Right renal cortex interstitium (tissue), 3 donors: ENCODE measurements around the gene MT1HL1. TPM values are rescaled to one million over a fixed set of nuclear protein-coding genes. Genes with fewer than 3 reads are reported as not detected.
"Not testable (repeated sequence)": the region's sequence is repeated elsewhere in the genome, so short reads cannot be mapped to it uniquely, and the experiment has no call there.

Experiments
- DNase-seq, 3 donors: peaks; one replicate each; pipeline ENCODE4 v3.0.0-alpha.2; 2013; ENCODE audit warnings: low read depth in 3 of 3, low spot score in 2 of 3
- polyA plus RNA-seq, 3 donors: library from polyadenylated mRNA; unstranded; fragments of 120-200 nt; gene quantifications; one replicate each; pipeline ENCODE4 v1.2.1, GENCODE V29; 2013; ENCODE audit not compliant: insufficient read length in 3 of 3

MT1HL1 gene
- polyA plus RNA-seq, 3 donors: not detected

- DNase-seq: no peak
These were observed 14.7 kb upstream of the MT1HL1 start for GRCh38 chr1:237018896-237019295.

GRCh38 chr1:237016626-237017025 lies 12.4 kb upstream of the MT1HL1 start:
- no peak for DNase-seq

- DNase-seq: no peak
These were observed 9.4 kb upstream of the MT1HL1 start for GRCh38 chr1:237013608-237014007.

- no peak for DNase-seq
These were observed 8.6 kb upstream of the MT1HL1 start for GRCh38 chr1:237012788-237013383.

- no peak for DNase-seq
These were observed 8.1 kb upstream of the MT1HL1 start for GRCh38 chr1:237012361-237012760.

GRCh38 chr1:237011432-237011831 lies 7.2 kb upstream of the MT1HL1 start:
- no peak for DNase-seq

GRCh38 chr1:237009611-237010010 lies 5.4 kb upstream of the MT1HL1 start:
- DNase-seq: no peak

- DNase-seq: no peak
These were observed 3.1 kb upstream of the MT1HL1 start for GRCh38 chr1:237007147-237007881.

- DNase-seq: no peak
These were observed 1.4 kb upstream of the MT1HL1 start for GRCh38 chr1:237005674-237006073.

GRCh38 chr1:237003516-237003915 lies 725 bp downstream of the MT1HL1 start:
- no peak for DNase-seq

GRCh38 chr1:237000191-237000590 lies 4.0 kb downstream of the MT1HL1 start:
- DNase-seq: no peak

- DNase-seq: no peak
These were observed 5.7 kb downstream of the MT1HL1 start for GRCh38 chr1:236998546-236998945.

- DNase-seq: no peak
These were observed 6.4 kb downstream of the MT1HL1 start for GRCh38 chr1:236997882-236998281.

GRCh38 chr1:236997361-236997760 lies 6.9 kb downstream of the MT1HL1 start:
- DNase-seq: no peak

- DNase-seq: no peak
These were observed 9.8 kb downstream of the MT1HL1 start for GRCh38 chr1:236994450-236994849.

- no peak for DNase-seq
These were observed 11.8 kb downstream of the MT1HL1 start for GRCh38 chr1:236992449-236992848.

- DNase-seq: no peak
These were observed 14.2 kb downstream of the MT1HL1 start for GRCh38 chr1:236990052-236990445.

GRCh38 chr1:236989290-236990051 lies 14.8 kb downstream of the MT1HL1 start:
- DNase-seq: no peak

- no peak for DNase-seq
These were observed 20.4 kb downstream of the MT1HL1 start for GRCh38 chr1:236983818-236984217.

GRCh38 chr1:236982380-236982779 lies 21.9 kb downstream of the MT1HL1 start:
- DNase-seq: no peak

GRCh38 chr1:236981431-236981830 lies 22.8 kb downstream of the MT1HL1 start:
- not testable (repeated sequence) for DNase-seq

GRCh38 chr1:236980673-236981072 lies 23.6 kb downstream of the MT1HL1 start:
- no peak for DNase-seq
